SW 1271 (cell line): Measurements from ENCODE around the gene NDUFAF3.

Experiments
- DNase-seq, 2 experiments: peaks; one replicate each; lab custom pipeline; 2025; lab: John Stamatoyannopoulos, UW

Gene NDUFAF3

GRCh38 chr3:49021813-49022687 is at the start of gene NDUFAF3:
TSS of gene NDUFAF3 (plus strand) at chr3:49022121. CDS start at chr3:49022145, 24 bp downstream.
- DNase-seq: peak; percentile 63 to 78

GRCh38 chr3:48974076-48974864 is 47.7 kb upstream of the NDUFAF3 start:
- no peak for DNase-seq

- no peak for DNase-seq
Measured at GRCh38 chr3:48979451-48979850, 42.5 kb upstream of the NDUFAF3 start.

- DNase-seq: no peak
Measured at GRCh38 chr3:48980295-48980694, 41.6 kb upstream of the NDUFAF3 start.

GRCh38 chr3:48982016-48982415 is 39.9 kb upstream of the NDUFAF3 start:
- DNase-seq: no peak

- DNase-seq: no peak
Measured at GRCh38 chr3:48982686-48983085, 39.2 kb upstream of the NDUFAF3 start.

- DNase-seq: no peak
Measured at GRCh38 chr3:48983096-48983495, 38.8 kb upstream of the NDUFAF3 start.

GRCh38 chr3:48984663-48985062 is 37.3 kb upstream of the NDUFAF3 start:
- DNase-seq: no peak

- DNase-seq: no peak
Measured at GRCh38 chr3:48985831-48986376, 36.0 kb upstream of the NDUFAF3 start.

GRCh38 chr3:48989126-48989795 is 32.7 kb upstream of the NDUFAF3 start:
- DNase-seq: no peak

- DNase-seq: peak; percentile 62 to 79
Measured at GRCh38 chr3:48989796-48990635, 31.9 kb upstream of the NDUFAF3 start, which contains the start of gene P4HTM. TSS of gene P4HTM (plus strand) at chr3:48990241. CDS start at chr3:48990257, 16 bp downstream.

- DNase-seq: no peak
Measured at GRCh38 chr3:48990636-48991469, 31.1 kb upstream of the NDUFAF3 start.

GRCh38 chr3:48991851-48992545 is 29.9 kb upstream of the NDUFAF3 start:
- no peak for DNase-seq

- DNase-seq: no peak
Measured at GRCh38 chr3:48993834-48994233, 28.1 kb upstream of the NDUFAF3 start.

- DNase-seq: no peak
Measured at GRCh38 chr3:48996640-48997039, 25.3 kb upstream of the NDUFAF3 start.

GRCh38 chr3:48997102-48997635 is 24.8 kb upstream of the NDUFAF3 start:
- no peak for DNase-seq

- no peak for DNase-seq
Measured at GRCh38 chr3:48997714-48998637, 23.9 kb upstream of the NDUFAF3 start.
